Stomach (tissue), 4 donors: ENCODE data around the gene ERGIC2.

Experiments
- CTCF ChIP-seq, 7 experiments: fragments of 450-650 bp in 4 of 7; fragments of 200-600 bp in 3 of 7; sonication (generic) in 3 of 7; IDR thresholded peaks; one replicate each; pipeline ENCODE4 v1.5.1; 2016 to 2019; ENCODE audit warnings: antibody characterized with exemption in 7 of 7, control low read depth in 2 of 7, mild to moderate bottlenecking in 1 of 7
- EP300 ChIP-seq: sonication (generic); formaldehyde crosslinking; IDR thresholded peaks from one replicate; pipeline ENCODE4 v1.6.1; 2017; ENCODE audit warnings: antibody characterized with exemption
- POLR2A ChIP-seq, 4 donors: fragments of 450-650 bp; IDR thresholded peaks; one replicate each; pipeline ENCODE4 v1.6.1; 2016; ENCODE audit warnings: antibody characterized with exemption in 4 of 4, control low read depth in 2 of 4, mild to moderate bottlenecking in 1 of 4, moderate library complexity in 1 of 4
- POLR2AphosphoS5 ChIP-seq, 3 donors: sonication (generic); formaldehyde crosslinking; IDR thresholded peaks; one replicate each; pipeline ENCODE4 v1.6.1; 2016; ENCODE audit warnings: antibody characterized with exemption in 3 of 3

GRCh38 chr12:29398495-29398894, 17.5 kb upstream of the ERGIC2 start:
- no peak for TF ChIP-seq CTCF (IDR thresholded peaks at IDR 0.05)
- no peak for TF ChIP-seq EP300
- TF ChIP-seq POLR2AphosphoS5 (IDR thresholded peaks at IDR 0.05): no peak
- no peak for TF ChIP-seq POLR2A (IDR thresholded peaks at IDR 0.05)
